HG03439 (cell line): ENCODE data around the gene CDK18.

Experiments used
- ATAC-seq: cut with Tn5 transposase; IDR thresholded peaks from one replicate; pipeline ENCODE4 v1.9.1; 2021; ENCODE audit warnings: mild to moderate bottlenecking, moderate library complexity; ENCODE audit not compliant: unreplicated experiment

CDK18 gene

DNA sequence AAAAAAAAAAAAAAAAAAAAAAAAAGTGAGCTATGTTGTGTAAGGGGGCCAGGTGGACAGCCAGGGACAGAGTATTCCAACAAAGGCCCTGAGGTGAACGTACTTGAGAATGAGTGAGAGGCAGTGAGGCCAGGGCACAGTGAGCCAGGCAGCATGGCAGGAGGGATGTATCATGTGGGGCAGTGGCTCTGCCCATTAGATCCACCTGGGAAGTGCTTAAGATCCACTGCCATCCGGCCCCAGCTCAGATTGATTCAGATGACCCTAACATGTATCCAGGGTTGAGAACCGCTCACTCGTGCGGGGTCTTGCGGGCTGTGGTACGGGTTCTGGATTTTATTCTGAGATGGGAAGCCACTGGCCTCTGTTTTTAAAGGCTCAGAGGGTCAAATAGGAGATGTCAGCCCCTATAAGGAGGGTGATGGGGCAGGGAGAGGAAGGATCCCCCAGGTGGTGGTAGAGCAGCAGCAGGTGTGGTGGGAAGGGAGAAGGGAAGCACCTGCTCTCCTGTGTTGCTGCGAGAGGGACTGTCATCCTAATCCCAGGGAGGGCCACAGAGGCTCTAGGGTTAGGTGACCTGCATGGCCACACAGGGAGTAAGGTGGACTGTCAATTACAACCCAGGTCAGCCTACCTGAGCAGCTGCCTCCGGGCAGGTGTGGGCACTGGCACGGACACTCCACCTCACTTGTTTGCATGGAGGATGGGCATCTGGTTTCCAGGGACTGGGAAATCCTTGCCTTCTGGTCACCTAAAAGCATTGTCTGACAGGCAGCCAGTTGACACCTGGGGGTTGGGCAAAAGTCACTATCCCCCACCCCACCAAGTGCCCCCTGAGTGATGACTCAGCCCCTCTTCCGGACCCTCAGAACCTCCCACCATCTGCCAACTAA lies 31.6 kb downstream of the CDK18 start:
- ATAC-seq: no peak

DNA sequence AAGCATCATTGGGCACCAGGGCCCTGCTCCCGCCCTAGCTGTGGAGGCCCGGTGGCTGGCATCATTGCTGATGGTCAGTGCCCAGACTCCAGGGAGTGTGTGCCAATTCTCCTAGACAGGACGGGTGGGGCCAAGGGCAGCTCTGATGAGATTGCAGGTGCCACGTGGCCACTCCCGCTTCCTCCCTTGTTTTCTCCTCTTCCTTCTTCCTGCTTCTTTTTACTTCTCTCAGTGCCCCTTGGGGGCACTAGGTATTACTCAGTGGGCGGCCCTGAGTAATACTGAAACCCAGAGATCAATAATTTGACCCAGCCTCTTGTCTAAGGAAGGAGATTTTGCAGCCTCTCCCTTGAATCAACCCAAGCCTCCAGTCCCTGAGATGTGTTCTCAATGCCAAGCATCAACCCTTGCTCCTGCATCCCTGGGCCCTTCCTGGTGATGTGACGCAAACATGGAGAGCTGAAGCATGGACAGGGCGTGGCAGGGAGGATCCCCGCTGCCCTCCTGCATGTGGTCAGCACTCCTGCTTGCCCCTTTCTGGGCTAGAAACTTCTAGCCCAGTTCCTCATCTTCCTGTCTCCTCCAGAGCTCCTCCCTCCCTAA lies 32.4 kb downstream of the CDK18 start:
- no peak for ATAC-seq

DNA sequence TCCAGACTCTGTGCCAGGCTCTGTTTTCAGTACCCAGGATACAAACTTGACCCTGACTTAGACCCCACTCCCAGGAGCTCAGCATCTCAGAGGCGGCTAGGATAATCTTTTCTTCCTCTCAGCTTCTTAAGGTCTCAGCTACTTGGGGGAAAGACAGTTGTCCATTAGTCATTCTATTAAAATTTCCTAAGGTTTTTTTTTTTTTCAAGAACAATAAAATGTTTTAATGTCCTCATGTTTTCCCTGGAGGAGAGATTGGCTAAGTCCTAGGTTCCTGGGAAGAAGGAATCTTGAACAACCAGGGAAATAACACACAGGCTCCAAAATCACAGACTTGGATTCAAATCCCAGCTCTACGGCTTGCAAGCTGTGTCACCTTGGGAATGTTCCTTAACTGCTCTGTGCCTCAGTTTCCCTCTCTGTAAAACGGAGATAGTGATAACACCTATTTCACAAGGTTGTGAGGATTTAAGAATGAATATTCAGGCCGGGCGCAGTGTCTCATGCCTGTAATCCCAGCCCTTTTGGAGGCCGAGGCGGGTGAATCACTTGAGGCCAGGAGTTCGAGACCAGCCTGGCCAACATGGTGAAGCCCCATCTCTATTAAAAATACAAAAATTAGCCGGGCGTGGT lies 33.0 kb downstream of the CDK18 start:
- ATAC-seq: no peak

DNA sequence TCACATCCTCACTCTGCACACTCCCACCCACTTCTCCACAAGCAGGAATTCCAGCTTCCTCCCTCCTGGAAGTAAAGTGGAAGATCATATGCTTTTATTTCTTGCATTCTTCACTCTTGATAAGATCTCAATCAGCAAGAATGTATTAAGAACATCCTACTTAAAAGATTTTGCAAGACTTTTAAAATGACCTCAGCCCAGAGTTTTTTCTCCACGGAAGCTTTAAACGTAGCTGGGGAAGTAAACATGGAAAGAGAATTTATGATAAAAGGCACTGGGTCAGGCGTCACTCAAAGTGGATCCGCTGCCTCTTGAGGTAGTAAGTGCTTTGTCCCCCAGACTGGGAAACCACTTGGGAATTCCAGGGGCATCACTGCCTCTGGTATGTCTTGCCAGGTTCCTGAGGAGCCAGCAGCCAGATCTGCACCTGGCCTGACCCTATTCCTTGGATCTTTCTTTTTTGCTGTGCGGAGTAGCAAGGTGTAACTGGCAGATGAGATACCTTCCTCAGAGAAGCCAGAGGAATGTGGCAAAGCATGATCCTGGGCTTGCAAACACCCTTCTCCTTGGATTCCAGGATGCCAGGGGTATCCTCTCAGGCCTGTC lies 33.9 kb downstream of the CDK18 start:
- no peak for ATAC-seq

DNA sequence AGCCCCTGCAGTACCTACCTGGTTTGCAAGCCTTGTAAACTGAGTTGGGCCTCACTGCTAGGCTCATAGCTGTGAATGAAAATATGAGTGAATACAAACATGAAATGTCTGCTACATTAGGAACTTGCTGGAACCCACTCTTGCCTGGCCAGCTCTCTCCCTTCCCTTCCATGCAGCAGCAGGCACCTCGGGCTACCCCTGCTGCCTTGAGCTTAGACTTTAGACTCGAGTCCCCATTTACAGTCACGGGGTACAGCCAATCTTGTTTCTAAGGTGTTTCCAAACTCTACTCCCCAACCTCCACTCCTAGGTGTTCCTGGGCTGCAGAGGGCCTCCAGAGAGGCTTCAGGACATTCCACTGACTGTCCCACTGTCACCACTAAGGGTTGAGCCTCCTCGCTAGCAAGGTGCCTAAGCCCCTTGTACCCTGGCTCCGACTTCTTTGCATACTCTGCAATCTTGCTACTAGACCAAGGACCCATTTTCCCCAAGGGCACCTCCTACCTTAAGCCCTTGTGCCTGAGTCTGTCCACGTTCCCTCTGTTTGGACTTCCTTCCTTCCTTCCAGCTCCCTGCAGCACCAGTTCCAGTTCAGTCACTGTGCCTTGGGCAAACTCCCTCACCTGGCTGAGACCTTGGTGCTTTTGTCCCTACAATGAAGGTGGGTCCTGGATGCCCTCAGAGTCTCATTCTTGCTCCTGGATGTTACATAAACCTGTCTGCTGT lies 36.9 kb downstream of the CDK18 start:
- no peak for ATAC-seq

DNA sequence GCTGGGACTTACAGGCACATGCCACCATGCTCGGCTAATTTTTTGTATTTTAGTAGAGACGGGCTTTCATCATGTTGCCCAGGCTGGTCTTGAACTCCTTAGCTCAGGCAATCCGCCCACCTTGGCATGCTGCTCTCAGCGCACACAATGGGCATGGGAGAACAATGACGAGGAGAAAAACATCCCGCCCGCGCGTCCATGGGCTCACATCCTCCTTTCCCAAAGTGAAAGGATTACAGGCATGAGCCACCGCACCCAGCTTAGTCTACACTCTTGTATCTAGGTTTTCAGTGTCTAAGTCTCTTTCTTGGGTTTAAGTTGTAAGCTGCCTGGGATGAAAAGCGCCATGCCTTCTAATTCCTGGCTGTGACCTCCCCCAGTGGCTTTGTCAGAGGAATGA lies 37.9 kb downstream of the CDK18 start:
- ATAC-seq: no peak

DNA sequence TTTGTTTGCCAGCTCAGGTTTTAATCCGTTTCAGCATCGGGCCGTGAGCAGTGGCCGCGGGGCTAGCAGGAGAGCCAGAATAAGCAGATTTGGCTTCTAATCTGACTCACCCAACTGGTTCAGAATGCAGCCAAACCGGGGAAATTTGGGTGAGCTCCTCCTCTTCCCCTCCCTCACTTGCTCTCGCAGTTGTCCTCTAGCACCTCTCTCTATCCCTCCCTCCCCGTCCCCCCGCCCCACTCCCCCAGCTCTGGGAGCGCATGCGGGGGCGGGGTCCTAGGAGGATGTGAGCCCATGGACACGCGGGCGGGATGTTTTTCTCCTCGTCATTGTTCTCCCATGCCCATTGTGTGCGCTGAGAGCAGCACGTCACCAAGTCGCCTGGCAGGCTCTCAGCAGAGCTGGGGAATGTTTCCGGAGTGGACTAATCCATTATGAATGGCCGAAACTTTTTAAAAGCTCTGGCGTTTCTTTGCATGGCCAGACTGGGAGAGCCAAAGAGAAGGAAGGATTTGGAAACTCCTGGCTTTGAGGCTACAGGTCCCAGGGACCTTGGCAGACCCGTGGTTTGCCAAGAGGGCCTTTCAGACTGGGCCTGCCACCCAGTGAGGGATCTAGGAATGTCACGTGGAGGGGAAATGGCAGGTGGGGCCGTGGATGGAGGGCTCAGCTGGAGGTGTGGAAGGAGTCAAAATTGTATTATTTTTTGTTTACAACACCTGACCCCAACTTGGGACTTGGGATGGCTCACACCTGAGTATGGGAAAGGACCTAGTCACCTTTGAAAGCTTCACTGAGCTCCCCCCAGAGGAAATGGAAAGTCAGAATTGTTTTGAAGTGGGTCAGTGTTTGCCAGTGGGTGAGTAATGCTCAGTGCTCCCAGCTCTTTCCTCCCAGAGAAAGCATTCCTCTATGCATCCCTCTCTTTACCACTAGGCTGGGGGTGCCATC lies 39.2 kb downstream of the CDK18 start:
- ATAC-seq: no peak

DNA sequence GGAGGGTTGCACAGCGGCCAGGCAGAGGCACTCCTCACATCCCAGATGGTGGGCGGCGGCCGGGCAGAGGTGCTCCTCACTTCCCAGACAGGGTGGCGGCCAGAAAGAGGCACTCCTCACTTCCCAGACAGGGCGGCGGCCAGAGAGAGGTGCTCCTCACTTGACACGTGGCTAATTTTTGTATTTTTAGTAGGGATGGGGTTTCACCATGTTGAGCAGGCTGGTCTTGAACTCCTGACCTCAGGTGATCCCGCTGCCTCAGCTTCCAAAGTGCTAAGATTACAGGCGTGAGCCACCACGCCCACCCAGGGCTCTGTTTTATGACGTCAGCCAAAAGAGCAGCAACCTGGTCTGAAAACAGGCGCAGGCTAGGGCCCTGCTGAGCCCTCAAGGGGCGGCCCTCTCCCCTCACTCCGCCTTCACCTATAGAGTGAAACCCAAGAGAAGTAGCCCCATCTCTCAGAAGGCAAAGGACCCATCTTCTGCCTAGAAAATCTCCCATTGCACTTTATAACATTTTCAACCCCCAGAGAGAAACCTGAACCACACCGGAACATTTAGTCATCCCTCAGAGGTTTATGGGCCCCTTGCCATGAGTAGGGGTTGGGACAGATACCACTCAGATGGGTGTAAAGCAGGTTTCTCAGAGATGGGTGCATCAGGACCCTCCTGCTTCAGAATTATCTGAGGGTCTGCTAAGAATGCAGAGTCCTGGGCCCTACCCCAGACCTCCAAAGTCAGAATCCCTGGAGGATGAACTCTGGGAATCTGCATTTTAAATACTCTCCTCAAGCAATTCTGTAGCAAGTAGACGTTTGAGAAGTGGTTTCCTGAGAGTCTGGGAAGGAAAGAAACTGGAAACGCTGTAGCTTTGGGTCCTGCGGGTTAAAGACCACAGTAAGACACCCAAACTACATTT lies 40.8 kb downstream of the CDK18 start:
- no peak for ATAC-seq

DNA sequence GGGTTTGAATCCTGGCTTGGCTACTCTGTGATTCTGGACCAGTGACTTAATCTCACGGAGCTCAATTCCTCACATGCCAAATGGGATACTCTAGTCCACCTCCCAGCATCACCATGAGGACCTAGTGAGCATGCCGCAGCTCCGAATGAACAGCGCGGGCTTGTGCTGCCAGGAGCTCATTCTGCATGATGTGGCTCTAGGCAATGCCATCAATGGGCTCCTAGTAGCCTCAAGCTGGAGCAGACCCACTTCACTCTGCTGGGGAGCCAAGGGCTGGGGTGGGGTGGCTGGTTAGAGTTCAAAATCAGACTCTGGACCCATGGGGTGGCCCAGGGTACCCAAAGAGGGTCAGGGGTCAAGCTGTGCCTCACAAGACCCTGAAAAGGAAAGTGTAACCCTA lies 41.5 kb downstream of the CDK18 start:
- ATAC-seq: no peak

DNA sequence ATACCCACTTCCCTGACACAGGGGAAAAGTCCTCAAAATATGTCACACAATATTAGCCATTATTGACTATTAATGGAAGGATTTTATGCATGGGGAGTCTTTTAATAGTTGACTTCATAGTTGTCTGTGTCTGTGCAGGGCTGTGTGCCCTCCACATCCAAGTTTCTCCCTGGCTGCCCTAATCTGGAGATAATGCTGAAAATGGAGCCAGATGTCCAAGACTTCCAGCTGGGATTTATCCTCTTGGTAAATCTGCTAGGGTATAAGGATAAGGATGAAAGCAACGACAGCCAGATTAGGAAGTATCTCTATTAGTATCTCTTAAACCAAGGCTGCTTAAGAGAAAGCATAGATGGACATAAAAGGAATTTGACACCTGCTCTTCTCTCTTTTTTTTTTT lies 42.1 kb downstream of the CDK18 start:
- ATAC-seq: no peak

DNA sequence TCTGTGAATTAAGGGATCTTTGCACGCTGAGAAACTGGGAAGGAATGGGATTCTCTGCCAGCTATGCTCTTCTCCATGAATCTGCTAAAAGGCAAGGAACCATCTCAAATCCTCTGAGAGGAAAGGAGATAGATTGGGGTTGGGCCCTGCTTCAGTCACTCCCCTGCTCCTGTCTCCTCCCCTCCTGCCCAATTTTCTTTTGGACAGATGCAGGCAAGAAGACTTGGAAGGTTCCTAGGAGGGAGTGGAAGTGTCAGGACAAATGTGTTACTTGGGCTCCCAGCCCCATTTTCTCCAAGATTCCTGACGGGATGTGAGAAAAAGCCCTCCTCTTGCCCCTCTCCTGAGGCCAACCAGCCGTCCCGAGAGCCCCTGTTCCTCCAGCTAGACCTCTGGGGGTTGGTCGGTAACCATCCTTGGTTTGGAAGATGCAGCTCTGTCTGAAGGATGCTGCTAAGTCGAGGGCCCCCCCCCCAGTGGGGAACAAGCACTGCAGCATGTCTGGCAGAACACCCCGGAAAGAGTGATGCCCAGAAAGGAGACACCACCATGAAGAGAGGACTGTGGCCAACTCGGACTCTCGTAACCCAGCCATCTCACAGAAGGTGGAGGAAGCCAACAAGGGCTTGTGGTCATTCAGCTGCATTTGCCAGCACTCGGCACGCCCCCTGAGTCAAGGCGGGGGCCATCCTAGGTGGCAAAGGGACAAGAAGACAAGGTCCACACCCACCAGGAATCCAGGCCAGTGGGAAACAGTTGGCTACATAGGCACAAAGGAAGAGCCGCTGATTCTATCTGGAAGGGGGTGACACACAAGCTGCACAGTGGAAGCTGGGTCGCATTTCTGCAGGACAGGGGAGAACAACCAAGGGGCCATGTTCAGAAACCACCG lies 43.7 kb downstream of the CDK18 start:
- ATAC-seq: no peak

DNA sequence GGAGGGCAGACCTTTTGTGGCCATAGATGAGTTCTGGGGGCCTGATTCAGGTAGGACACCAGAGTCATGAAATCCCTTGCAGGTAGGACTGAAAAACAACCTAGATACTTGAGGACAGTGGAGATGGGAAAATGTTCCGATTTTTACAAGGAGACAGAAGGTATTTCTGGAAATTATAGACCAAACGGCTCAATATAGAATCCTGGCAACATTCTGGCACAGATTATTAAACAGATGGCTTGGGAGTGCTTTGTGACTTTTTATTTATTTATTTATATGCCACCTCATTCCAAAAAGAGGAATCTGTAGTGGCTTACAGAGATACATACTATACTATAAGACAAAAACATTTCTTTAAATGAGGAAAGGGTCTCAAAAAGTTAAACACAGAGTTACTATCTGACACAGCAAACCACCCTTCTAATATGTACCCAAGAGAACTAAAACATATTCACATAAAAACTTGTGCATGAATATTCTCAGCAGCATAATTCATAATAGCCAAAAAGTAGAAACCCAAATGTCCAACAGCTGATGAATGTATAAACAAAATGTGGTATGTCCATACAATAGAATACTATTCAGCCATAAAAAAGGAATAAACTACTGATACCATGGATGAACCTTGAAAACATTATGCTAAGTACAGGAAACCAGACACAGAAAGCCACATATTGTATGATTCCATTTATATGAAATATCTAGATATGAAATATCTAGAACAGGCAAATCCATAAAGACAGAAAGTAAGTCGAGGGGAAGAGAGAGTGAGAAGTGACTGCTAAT lies 49.8 kb downstream of the CDK18 start:
- ATAC-seq: no peak

DNA sequence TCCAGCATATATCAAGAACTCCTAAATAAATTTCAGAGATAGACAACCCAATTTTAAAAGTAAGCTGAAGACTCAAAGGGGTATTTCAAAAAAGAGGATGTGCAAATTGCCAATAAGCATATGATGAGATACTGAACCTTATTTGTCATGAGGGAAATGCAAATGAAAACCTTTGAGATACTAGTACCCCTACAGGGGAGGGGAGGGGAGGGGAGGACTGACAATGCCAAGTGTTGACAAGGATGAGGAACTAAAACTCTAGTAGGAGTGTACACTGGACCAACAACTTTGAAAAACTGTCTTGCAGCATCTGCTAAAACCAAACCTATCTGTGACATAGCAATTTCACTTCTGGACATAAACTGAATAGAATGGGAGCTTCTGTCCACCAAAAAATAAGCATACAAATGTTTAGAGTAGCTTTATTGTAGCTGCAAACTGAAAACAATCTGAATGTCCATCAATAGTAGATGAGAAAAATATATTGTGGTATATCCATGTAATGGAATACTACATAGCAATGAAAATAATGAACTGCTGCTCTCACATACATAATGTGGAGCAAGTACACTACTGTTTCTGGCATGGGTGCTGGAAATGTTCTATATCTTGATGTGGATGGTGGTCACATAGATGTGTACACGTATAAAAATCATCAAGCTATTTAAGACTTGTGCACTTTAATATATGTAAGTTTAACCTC lies 57.2 kb downstream of the CDK18 start:
- no peak for ATAC-seq

DNA sequence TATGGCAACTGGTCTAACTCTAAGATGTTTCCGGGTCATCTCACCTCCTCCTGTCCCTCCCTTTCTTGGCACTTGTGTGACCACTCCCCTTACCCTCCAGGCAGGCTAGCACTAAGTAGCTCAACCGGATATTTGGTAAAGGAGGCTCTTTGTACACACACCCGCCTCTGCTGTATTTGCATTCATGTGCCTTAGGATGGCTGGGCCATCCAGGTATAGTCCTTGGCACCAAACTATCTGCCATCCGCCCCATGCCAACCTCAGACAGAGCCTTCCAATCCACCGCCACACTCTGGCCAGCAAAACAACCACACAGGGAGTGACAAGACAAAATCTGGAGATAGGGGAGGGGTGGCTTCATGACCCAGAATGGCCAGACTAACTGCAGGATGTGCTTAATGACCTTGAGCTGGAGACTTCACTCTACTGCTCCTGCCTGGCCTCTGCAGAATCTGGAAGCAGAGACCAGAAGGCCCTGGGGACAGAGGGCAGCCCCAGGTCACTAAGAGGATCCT lies 59.5 kb downstream of the CDK18 start:
- ATAC-seq: no peak

DNA sequence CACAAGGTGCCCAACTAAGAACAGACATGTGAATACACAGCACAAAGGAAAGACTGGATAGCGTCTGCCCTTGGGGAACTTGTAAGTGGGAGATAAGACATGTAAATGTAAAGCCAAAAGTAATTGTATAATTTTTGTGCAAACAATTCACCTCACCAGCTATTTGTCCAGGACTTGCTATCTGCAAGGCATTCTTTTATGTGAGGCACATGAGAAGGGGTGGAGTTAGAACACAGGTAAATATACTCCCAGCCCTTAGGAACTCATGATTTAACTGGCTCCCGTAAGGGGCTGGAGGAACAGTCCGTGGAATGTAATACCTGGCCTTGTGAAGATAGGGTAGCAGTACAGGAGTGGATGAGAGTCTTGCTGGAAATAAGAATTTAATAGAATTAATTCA lies 61.3 kb downstream of the CDK18 start:
- no peak for ATAC-seq

DNA sequence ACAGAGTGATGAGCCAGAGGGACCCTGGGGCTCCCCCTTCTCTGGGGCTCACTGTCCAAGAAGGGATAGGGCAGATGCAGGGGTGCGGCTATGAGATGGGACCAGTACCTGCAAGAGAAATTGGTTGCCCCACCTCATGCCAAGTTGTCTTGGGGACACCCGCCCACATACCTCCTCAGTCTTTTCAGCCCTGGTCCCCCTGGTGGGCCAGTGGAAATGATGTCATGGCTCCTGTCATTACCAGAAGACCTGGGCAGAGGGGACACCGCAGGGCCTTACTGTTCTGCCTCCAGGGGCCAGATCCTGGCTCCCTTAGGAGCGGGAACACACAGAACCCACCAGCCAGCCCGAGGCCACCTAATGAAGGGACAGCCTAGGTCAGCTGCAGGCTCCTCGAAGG lies 63.2 kb downstream of the CDK18 start:
- ATAC-seq: no peak
